Ovary (tissue), 3 donors: Measurements from ENCODE around the gene TBC1D8.

ENCODE experiments used
- EP300 ChIP-seq: sonication (generic); formaldehyde crosslinking; IDR thresholded peaks from one replicate; pipeline ENCODE4 v1.6.1; 2017; ENCODE audit warnings: antibody characterized with exemption
- POLR2A ChIP-seq: fragments of 450-650 bp; IDR thresholded peaks from one replicate; pipeline ENCODE4 v1.6.1; 2017; ENCODE audit warnings: antibody characterized with exemption, mild to moderate bottlenecking, moderate library complexity
- TF ChIP-seq, protein P1 (sequence below), 3 donors: fragments of 450-650 bp in 2 of 3; fragments of 200-600 bp in 1 of 3; IDR thresholded peaks; one replicate each; pipeline versions ENCODE4 v1.5.1 to v1.8.0; 2016 to 2022; ENCODE audit warnings: antibody characterized with exemption in 3 of 3, mild to moderate bottlenecking in 1 of 3
- donor health status: DM: no; HTN: no; CAD: no.

DNA sequence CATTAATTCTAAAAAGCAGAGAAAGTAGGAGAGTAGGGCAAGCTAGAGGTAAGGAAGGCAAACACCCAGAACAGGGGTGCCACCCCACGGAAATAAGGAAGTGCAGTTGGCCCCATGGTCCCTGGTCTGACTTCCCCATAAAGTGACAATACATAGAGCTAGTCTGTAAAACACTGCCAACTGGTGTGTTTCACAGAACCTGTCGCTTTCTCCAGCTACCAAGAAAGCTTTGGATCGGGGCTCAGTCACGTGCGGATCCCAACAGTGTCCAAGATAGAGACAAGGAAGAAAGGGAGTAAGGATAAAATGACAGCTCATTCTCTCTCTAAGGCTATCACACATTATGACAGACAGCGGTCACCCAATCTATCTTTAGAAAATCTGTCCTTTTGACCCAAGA lies 36.4 kb downstream of the TBC1D8 start:
- TF ChIP-seq, protein P1, sequence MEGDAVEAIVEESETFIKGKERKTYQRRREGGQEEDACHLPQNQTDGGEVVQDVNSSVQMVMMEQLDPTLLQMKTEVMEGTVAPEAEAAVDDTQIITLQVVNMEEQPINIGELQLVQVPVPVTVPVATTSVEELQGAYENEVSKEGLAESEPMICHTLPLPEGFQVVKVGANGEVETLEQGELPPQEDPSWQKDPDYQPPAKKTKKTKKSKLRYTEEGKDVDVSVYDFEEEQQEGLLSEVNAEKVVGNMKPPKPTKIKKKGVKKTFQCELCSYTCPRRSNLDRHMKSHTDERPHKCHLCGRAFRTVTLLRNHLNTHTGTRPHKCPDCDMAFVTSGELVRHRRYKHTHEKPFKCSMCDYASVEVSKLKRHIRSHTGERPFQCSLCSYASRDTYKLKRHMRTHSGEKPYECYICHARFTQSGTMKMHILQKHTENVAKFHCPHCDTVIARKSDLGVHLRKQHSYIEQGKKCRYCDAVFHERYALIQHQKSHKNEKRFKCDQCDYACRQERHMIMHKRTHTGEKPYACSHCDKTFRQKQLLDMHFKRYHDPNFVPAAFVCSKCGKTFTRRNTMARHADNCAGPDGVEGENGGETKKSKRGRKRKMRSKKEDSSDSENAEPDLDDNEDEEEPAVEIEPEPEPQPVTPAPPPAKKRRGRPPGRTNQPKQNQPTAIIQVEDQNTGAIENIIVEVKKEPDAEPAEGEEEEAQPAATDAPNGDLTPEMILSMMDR (IDR thresholded peaks at IDR 0.05): no peak
- TF ChIP-seq POLR2A (no peak), EP300 (no peak)
